ENCODE measurements around the gene STON2.
A peak's percentile ranks its signal among the peaks of the same experiment; 100 is the strongest.
"Not testable (repeated sequence)": the region's sequence is repeated elsewhere in the genome, so short reads cannot be mapped to it uniquely, and the experiment has no call there.

Gene STON2

GRCh38 chr14:81264671-81265070 lies 135.5 kb downstream of the STON2 start:
- no peak for DNase-seq

GRCh38 chr14:81263777-81264410 lies 136.2 kb downstream of the STON2 start:
- DNase-seq = no peak

GRCh38 chr14:81261176-81261575 lies 138.9 kb downstream of the STON2 start:
- DNase-seq = peak; percentile 5

GRCh38 chr14:81260732-81261131 lies 139.4 kb downstream of the STON2 start:
- no peak for DNase-seq

- no peak for DNase-seq
These were observed 143.7 kb downstream of the STON2 start for GRCh38 chr14:81256289-81256960.

- DNase-seq = no peak
These were observed 147.8 kb downstream of the STON2 start for GRCh38 chr14:81252278-81252677.

GRCh38 chr14:81247271-81247766 lies 152.8 kb downstream of the STON2 start:
- peak; percentile 84 for DNase-seq

GRCh38 chr14:81246461-81247270 lies 153.5 kb downstream of the STON2 start:
- DNase-seq = peak; percentile 68

GRCh38 chr14:81245771-81246170 lies 154.4 kb downstream of the STON2 start:
- no peak for DNase-seq

GRCh38 chr14:81244431-81244830 lies 155.7 kb downstream of the STON2 start:
- not testable (repeated sequence) for DNase-seq

GRCh38 chr14:81243499-81243898 lies 156.6 kb downstream of the STON2 start:
- no peak for DNase-seq

- DNase-seq = not testable (repeated sequence)
These were observed 163.3 kb downstream of the STON2 start for GRCh38 chr14:81236849-81237248.

- no peak for DNase-seq
These were observed 164.0 kb downstream of the STON2 start for GRCh38 chr14:81236138-81236537.

- no peak for DNase-seq
These were observed 165.0 kb downstream of the STON2 start for GRCh38 chr14:81235096-81235495.

- DNase-seq = peak; percentile 24
These were observed 165.8 kb downstream of the STON2 start for GRCh38 chr14:81234278-81234677.

GRCh38 chr14:81233615-81234014 lies 166.5 kb downstream of the STON2 start:
- no peak for DNase-seq

GRCh38 chr14:81231540-81231939 lies 168.6 kb downstream of the STON2 start:
- no peak for DNase-seq

- no peak for DNase-seq
These were observed 175.9 kb downstream of the STON2 start for GRCh38 chr14:81224222-81224621.

GRCh38 chr14:81223788-81224187 lies 176.3 kb downstream of the STON2 start:
- not testable (repeated sequence) for DNase-seq

- DNase-seq = no peak
These were observed 177.4 kb downstream of the STON2 start for GRCh38 chr14:81222691-81223090.

- DNase-seq = no peak
These were observed 178.0 kb downstream of the STON2 start for GRCh38 chr14:81222126-81222525.

- DNase-seq = no peak
These were observed 178.5 kb downstream of the STON2 start for GRCh38 chr14:81221579-81222102.

GRCh38 chr14:81220830-81221578 lies 179.1 kb downstream of the STON2 start, which contains the start of gene GTF2A1:
TSS of gene GTF2A1 (minus strand) at chr14:81220959. CDS start at chr14:81220518, 441 bp downstream.
- DNase-seq = peak; percentile 96
